AG10803 (cell line): ENCODE data around the gene ZMYND10.

ENCODE experiments used
- DNase-seq: peaks from one replicate; pipeline ENCODE4 v3.0.0; 2010; ENCODE audit warnings: low read depth
- H3K4me3 ChIP-seq: 2 replicates; pipeline ENCODE4 v1.5.1; 2011; ENCODE audit warnings: mild to moderate bottlenecking, low read length, control low read depth
- TF ChIP-seq, protein P1 (sequence below): conservative IDR thresholded peaks from 2 replicates; pipeline ENCODE4 v1.5.1; 2011; ENCODE audit warnings: mild to moderate bottlenecking, low read length, control low read depth, inconsistent platforms

ZMYND10 gene

DNA sequence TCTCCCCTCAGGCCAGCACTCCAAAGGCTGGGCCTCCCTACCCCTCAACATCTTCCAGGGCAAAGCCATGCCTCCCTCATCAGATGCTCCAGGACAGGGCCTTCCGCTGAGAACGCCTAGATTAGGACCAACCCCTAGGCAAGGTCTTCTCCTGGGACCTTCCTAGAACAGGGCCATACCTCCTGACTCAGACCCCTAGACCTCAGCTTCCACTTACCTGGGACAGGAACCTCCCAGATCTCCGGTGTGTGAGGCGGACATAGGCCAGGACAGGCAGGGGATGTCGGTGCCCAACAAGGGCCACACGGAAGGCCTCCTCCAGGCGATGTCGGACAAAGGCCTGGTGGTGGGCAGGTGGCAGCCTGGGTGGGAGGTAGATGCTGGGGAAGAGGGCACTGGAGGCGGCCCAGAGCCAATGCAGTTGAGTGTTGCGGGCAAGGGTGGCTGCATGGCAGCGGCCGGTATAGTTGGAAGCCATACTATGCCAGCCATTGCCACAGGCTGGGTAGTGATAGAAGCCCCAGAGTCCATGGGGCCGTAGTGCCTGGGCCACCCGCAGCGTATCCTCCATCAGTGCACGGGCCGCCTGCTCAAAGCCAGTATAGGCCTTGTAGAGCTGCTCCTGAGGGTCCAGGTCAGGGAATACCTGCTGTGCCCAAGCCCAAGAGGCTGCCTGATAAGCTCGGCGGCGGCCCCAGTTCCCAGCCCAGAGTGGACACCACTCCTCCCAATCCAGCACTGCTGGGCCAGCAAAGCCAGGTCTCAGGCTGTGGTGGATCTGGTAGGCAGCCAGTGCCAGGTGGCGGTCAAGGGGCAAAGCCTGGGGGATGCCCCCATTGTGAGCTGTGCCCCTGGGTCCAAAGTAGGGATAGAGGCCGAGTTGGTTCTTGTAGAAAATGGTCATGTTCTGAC is 50.8 kb downstream of the ZMYND10 start:
- TF ChIP-seq, protein P1, sequence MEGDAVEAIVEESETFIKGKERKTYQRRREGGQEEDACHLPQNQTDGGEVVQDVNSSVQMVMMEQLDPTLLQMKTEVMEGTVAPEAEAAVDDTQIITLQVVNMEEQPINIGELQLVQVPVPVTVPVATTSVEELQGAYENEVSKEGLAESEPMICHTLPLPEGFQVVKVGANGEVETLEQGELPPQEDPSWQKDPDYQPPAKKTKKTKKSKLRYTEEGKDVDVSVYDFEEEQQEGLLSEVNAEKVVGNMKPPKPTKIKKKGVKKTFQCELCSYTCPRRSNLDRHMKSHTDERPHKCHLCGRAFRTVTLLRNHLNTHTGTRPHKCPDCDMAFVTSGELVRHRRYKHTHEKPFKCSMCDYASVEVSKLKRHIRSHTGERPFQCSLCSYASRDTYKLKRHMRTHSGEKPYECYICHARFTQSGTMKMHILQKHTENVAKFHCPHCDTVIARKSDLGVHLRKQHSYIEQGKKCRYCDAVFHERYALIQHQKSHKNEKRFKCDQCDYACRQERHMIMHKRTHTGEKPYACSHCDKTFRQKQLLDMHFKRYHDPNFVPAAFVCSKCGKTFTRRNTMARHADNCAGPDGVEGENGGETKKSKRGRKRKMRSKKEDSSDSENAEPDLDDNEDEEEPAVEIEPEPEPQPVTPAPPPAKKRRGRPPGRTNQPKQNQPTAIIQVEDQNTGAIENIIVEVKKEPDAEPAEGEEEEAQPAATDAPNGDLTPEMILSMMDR: no peak
- no peak for DNase-seq
- H3K4me3 ChIP-seq: no peak overlapping the region

DNA sequence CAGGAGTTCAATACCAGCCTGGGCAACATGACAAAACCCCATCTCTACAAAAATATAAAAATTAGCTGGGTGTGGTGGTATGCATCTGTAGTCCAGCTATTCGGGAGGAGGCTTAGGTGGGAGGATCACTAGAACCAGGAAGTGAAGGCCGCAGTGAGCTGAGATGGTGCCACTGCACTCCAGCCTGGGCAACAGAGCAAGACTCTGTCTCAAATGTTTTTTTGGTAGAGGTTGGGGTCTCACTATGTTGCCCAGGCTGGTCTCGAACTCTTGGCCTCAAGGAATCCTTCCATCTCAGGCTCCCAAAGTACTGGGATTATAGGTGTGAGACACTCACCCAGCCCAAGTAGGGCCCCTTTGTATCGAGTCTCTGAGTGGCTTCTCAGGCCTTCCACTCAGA is 51.4 kb downstream of the ZMYND10 start:
- DNase-seq: no peak
- H3K4me3 ChIP-seq: no peak overlapping the region
- TF ChIP-seq, protein P1: no peak

DNA sequence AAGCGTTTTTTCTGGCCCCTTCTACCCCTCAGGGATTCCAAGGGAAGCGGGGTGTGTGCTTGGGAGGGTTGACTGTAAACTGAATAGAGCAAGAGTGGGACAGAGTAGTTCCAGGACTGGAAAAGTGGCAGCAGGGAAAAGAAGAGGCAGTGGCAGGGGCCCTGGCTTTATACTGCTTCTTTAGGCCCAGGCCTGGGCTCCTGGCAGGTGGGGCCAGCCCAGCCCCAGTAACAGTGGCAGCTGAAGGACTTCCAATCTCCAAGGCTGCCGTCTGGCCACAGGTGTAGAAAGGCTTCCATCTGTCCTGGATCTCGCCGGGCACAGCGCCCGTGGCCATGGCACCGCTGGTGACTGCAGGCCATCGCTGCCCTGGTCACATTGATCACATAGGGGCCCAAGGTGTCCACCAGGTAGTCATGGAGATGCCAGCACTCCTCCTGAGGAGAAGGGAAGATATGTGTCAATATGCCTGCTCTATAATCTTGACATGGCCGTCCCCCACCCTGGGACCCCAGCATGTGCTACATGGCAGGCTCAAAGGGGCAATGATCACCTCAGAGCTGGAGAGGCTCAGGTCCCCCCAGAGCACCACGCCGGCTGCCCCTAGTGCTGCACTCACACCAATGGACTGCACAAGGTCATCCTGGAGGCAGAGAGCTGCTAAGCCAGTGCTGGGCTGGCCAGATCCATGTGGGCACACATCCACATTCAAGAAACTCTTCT is 52.3 kb downstream of the ZMYND10 start:
- no peak overlapping the region for H3K4me3 ChIP-seq
- no peak for DNase-seq
- TF ChIP-seq, protein P1: no peak

GRCh38 chr3:50292159-50293078 is 53.1 kb downstream of the ZMYND10 start, which contains the start of gene IFRD2:
TSS of gene IFRD2 (minus strand) at chr3:50292429. CDS start at chr3:50292274, 155 bp downstream.
- TF ChIP-seq, protein P1: peak; percentile 4; the same call in 1 of the 2 replicates
- peak; percentile 97 for DNase-seq
- H3K4me3 ChIP-seq: peak within 1 kb of the TSS; percentile 91
